ENCODE measurements around the gene NEURL1.
"Not testable (repeated sequence)": the region's sequence is repeated elsewhere in the genome, so short reads cannot be mapped to it uniquely, and the experiment has no call there.

The NEURL1 gene

GRCh38 chr10:103514244-103514643, 20.7 kb downstream of the NEURL1 start:
- no peak for DNase-seq (ENCODE audit: low read depth in 2 of 2)

GRCh38 chr10:103517234-103518085, 24.0 kb downstream of the NEURL1 start:
- DNase-seq (ENCODE audit: low read depth in 2 of 2) = no peak

- DNase-seq (ENCODE audit: low read depth in 2 of 2) = no peak
Measured at GRCh38 chr10:103519798-103520197, 26.3 kb downstream of the NEURL1 start.

GRCh38 chr10:103522006-103522405, 28.5 kb downstream of the NEURL1 start:
- DNase-seq (ENCODE audit: low read depth in 2 of 2) = not testable (repeated sequence)

GRCh38 chr10:103523683-103524082, 30.2 kb downstream of the NEURL1 start:
- no peak for DNase-seq (ENCODE audit: low read depth in 2 of 2)

- DNase-seq (ENCODE audit: low read depth in 2 of 2) = no peak
Measured at GRCh38 chr10:103525901-103526300, 32.4 kb downstream of the NEURL1 start.

GRCh38 chr10:103527476-103527875, 34.0 kb downstream of the NEURL1 start:
- not testable (repeated sequence) for DNase-seq (ENCODE audit: low read depth in 2 of 2)

GRCh38 chr10:103528549-103528948, 35.0 kb downstream of the NEURL1 start:
- DNase-seq (ENCODE audit: low read depth in 2 of 2) = no peak

- DNase-seq (ENCODE audit: low read depth in 2 of 2) = no peak
Measured at GRCh38 chr10:103529539-103529938, 36.0 kb downstream of the NEURL1 start.

GRCh38 chr10:103533827-103534226, 40.3 kb downstream of the NEURL1 start:
- DNase-seq (ENCODE audit: low read depth in 2 of 2) = no peak

GRCh38 chr10:103534621-103535498, 41.4 kb downstream of the NEURL1 start:
- no peak for DNase-seq (ENCODE audit: low read depth in 2 of 2)

- DNase-seq (ENCODE audit: low read depth in 2 of 2) = no peak
Measured at GRCh38 chr10:103535595-103535994, 42.1 kb downstream of the NEURL1 start.

- DNase-seq (ENCODE audit: low read depth in 2 of 2) = no peak
Measured at GRCh38 chr10:103539751-103540150, 46.2 kb downstream of the NEURL1 start.

- DNase-seq (ENCODE audit: low read depth in 2 of 2) = no peak
Measured at GRCh38 chr10:103540722-103541121, 47.2 kb downstream of the NEURL1 start.

- DNase-seq (ENCODE audit: low read depth in 2 of 2) = no peak
Measured at GRCh38 chr10:103541616-103542015, 48.1 kb downstream of the NEURL1 start.

GRCh38 chr10:103542764-103543616, 49.5 kb downstream of the NEURL1 start:
- DNase-seq (ENCODE audit: low read depth in 2 of 2) = no peak

- DNase-seq (ENCODE audit: low read depth in 2 of 2) = no peak
Measured at GRCh38 chr10:103543617-103544525, 50.4 kb downstream of the NEURL1 start.

- no peak for DNase-seq (ENCODE audit: low read depth in 2 of 2)
Measured at GRCh38 chr10:103544657-103545310, 51.3 kb downstream of the NEURL1 start.

- DNase-seq (ENCODE audit: low read depth in 2 of 2) = no peak
Measured at GRCh38 chr10:103545366-103545765, 51.9 kb downstream of the NEURL1 start.

- DNase-seq (ENCODE audit: low read depth in 2 of 2) = no peak
Measured at GRCh38 chr10:103545771-103546281, 52.3 kb downstream of the NEURL1 start.

All from stimulated activated CD8-positive, alpha-beta memory T cell treated with anti-CD3 and anti-CD28 coated beads, Interleukin-7, amount 100 ng/mL, for 1 hour (primary cell).